HG03039 (cell line): ENCODE data around the gene AP1S1.
A peak's percentile ranks its signal among the peaks of the same experiment; 100 is the strongest.

Experiments used
- ATAC-seq: cut with Tn5 transposase; IDR thresholded peaks from one replicate; pipeline ENCODE4 v1.9.1; 2021; ENCODE audit warnings: mild to moderate bottlenecking, moderate library complexity; ENCODE audit not compliant: unreplicated experiment

AP1S1 gene

GRCh38 chr7:101156277-101156676 is 2.0 kb downstream of the AP1S1 start:
- no peak for ATAC-seq

- ATAC-seq = no peak
Observed at GRCh38 chr7:101156866-101157589, 2.8 kb downstream of the AP1S1 start.

GRCh38 chr7:101159696-101160674 is 5.7 kb downstream of the AP1S1 start:
- no peak for ATAC-seq

- no peak for ATAC-seq
Observed at GRCh38 chr7:101160910-101161309, 6.6 kb downstream of the AP1S1 start.

GRCh38 chr7:101161692-101162471 is 7.6 kb downstream of the AP1S1 start:
- ATAC-seq = no peak

- ATAC-seq = no peak
Observed at GRCh38 chr7:101162551-101163278, 8.4 kb downstream of the AP1S1 start.

- no peak for ATAC-seq
Observed at GRCh38 chr7:101163279-101164070, 9.2 kb downstream of the AP1S1 start.

GRCh38 chr7:101164071-101164840 is 10.0 kb downstream of the AP1S1 start:
- no peak for ATAC-seq

- peak; percentile 59 for ATAC-seq
Observed at GRCh38 chr7:101165075-101165957, 11.0 kb downstream of the AP1S1 start, which contains the start of gene VGF. TSS of gene VGF (minus strand) at chr7:101165569. CDS start at chr7:101164843, 726 bp downstream.

- ATAC-seq = no peak
Observed at GRCh38 chr7:101165958-101166647, 11.8 kb downstream of the AP1S1 start.

- no peak for ATAC-seq
Observed at GRCh38 chr7:101166648-101166908, 12.3 kb downstream of the AP1S1 start.

GRCh38 chr7:101166909-101167644 is 12.8 kb downstream of the AP1S1 start:
- no peak for ATAC-seq

GRCh38 chr7:101167645-101168411 is 13.6 kb downstream of the AP1S1 start:
- no peak for ATAC-seq

- ATAC-seq = no peak
Observed at GRCh38 chr7:101168412-101169049, 14.3 kb downstream of the AP1S1 start.

- no peak for ATAC-seq
Observed at GRCh38 chr7:101169110-101169837, 15.0 kb downstream of the AP1S1 start.
